Heart left ventricle (tissue), 13 donors: Measurements from ENCODE around the gene CYGB.

Experiments
- POLR2A ChIP-seq, 2 donors: fragments of 450-650 bp; IDR thresholded peaks; one replicate each; pipeline ENCODE4 v1.6.1; 2017; ENCODE audit warnings: antibody characterized with exemption in 2 of 2, mild to moderate bottlenecking in 2 of 2, moderate library complexity in 2 of 2
- TF ChIP-seq, protein P1 (sequence below), 12 donors: fragments of 200-600 bp; sonication (generic) in 4 of 12; IDR thresholded peaks; one replicate each; pipeline versions ENCODE4 v1.5.0 to v1.8.0; 2018 to 2022; ENCODE audit warnings: antibody characterized with exemption in 12 of 12, mild to moderate bottlenecking in 5 of 12
- donor health status: ischemic (EF 13 %, LVEDD 7.1; RV severe dilation, severe dysfunction).
- donor health status: DM: no; HTN: yes; CAD: no.
- donor health status: DM: no; HTN: no; CAD: no.
- donor health status: ischemic (EF 25% LVEDD 6.9; RV normal size, moderate dysfunction).
- donor health status: ischemic (EF 25% LVEDD 5.7; RV mildly dilated, moderate dysfunction).
- donor health status: ischemic (EF 35%, LVEDD 5.7; RV mildly dilated, moderate dysfunction).
- donor health status: nonischemic (EF 11% LVEDD 7.7; RV severe dilation, severe dysfunction).
- donor health status: DM: yes; HTN: yes; CAD: no.
- donor health status: PGD.
- donor health status: ischemic (EF 29% LVEDD 5.4; RV normal size, mild dysfunction).
- donor health status: nonischemic (EF 23%, LVEDD 6.1; RV moderate dilation, normal function).

DNA sequence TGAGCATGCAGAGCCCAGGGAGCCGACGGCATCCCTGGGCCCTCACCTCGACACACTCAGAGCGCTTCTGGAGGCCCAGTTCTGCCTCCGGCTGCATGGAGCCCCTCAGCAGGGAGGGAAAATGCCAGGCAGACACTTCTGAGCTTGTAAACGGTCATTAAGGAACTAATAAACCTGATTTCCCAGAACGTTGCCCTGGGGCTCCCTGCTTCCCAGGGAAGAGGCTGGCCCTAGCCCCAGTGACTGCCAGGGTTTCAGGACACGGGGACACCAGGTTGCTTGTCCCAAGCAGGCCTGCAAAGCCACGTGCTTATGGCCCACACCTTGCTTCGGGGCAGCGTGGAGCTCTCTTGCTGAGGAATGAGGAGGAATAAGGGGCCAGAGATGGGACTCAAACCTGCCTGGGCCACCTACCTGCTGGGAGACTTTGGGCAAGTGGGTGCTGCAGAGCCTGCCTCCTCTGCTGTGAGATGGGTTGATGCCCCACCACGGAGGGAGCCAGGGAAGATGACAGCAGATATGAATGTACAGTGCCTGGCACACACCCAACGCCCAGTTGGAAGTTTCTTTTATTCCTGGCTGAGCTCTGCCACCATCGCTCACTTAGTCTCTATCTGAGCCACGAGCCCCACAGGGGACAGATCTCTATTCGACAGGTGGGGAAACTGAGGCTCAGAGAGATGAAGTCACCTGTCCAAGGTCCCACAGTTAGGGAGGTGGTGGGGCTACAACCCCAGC lies 41.7 kb downstream of the CYGB start:
- TF ChIP-seq, protein P1, sequence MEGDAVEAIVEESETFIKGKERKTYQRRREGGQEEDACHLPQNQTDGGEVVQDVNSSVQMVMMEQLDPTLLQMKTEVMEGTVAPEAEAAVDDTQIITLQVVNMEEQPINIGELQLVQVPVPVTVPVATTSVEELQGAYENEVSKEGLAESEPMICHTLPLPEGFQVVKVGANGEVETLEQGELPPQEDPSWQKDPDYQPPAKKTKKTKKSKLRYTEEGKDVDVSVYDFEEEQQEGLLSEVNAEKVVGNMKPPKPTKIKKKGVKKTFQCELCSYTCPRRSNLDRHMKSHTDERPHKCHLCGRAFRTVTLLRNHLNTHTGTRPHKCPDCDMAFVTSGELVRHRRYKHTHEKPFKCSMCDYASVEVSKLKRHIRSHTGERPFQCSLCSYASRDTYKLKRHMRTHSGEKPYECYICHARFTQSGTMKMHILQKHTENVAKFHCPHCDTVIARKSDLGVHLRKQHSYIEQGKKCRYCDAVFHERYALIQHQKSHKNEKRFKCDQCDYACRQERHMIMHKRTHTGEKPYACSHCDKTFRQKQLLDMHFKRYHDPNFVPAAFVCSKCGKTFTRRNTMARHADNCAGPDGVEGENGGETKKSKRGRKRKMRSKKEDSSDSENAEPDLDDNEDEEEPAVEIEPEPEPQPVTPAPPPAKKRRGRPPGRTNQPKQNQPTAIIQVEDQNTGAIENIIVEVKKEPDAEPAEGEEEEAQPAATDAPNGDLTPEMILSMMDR (IDR thresholded peaks at IDR 0.05), result no peak
- no peak for TF ChIP-seq POLR2A (IDR thresholded peaks at IDR 0.05)
